K562 (cell line): ENCODE results near the gene OR6S1. TPM values are rescaled to one million over a fixed set of nuclear protein-coding genes. Genes with fewer than 3 reads are reported as not detected.

Experiments
- CEBPB ChIP-seq: fragments of 450-650 bp; IDR thresholded peaks from 2 replicates; pipeline ENCODE4 v1.6.1; 2016; ENCODE audit warnings: missing genetic modification characterization, missing compliant biosample characterization
- CREB3L1 ChIP-seq: fragments of 450-650 bp; IDR thresholded peaks from 2 replicates; pipeline ENCODE4 v1.6.1; 2014; ENCODE audit warnings: low read depth, mild to moderate bottlenecking, moderate library complexity, borderline replicate concordance
- CXXC5 ChIP-seq: fragments of 250-450 bp; sonication (Bioruptor Pico); IDR thresholded peaks from 2 replicates; pipeline ENCODE4 v1.8.0; 2022; ENCODE audit warnings: inconsistent platforms, mild to moderate bottlenecking, moderate library complexity
- EP300 ChIP-seq: IDR thresholded peaks from 2 replicates; pipeline ENCODE4 v1.6.1; 2012; ENCODE audit warnings: low read length, improper control_type of control experiment
- KDM2B ChIP-seq: fragments of 250-450 bp; sonication (Bioruptor Pico); IDR thresholded peaks from 2 replicates; pipeline ENCODE4 v1.8.0; 2021; ENCODE audit warnings: mild to moderate bottlenecking, moderate library complexity
- MECOM ChIP-seq: fragments of 250-450 bp; sonication (Bioruptor Pico); IDR thresholded peaks from 2 replicates; pipeline ENCODE4 v1.8.0; 2022; ENCODE audit warnings: inconsistent platforms
- MGA ChIP-seq: fragments of 450-650 bp; IDR thresholded peaks from 2 replicates; pipeline ENCODE4 v1.6.1; 2016; ENCODE audit warnings: mild to moderate bottlenecking, moderate library complexity
- POLR2AphosphoS2 ChIP-seq: IDR thresholded peaks from 2 replicates; pipeline ENCODE4 v1.6.1; 2012; ENCODE audit warnings: low read length, improper control_type of control experiment
- TARDBP ChIP-seq: fragments of 450-650 bp; IDR thresholded peaks from 2 replicates; pipeline ENCODE4 v1.6.1; 2016
- VEZF1 ChIP-seq: fragments of 200-800 bp; sonication (Bioruptor generic); IDR thresholded peaks from 2 replicates; pipeline ENCODE4 v1.6.1; 2017; ENCODE audit warnings: missing genetic modification characterization, missing compliant biosample characterization
- YY1 ChIP-seq, 3 experiments: IDR thresholded peaks; 2 replicates each; pipeline ENCODE4 v1.6.1; 2011; ENCODE audit warnings: low read length in 2 of 3, mild to moderate bottlenecking in 2 of 3, moderate library complexity in 2 of 3, borderline replicate concordance in 1 of 3, control low read depth in 1 of 3, low read depth in 1 of 3; ENCODE audit not compliant: insufficient read depth in 3 of 3, insufficient replicate concordance in 2 of 3, control insufficient read depth in 1 of 3, insufficient read length in 1 of 3; ENCODE audit errors: extremely low read depth in 1 of 3
- polyA plus RNA-seq, 8 experiments: library from polyadenylated mRNA; depleted of rRNA in 4 of 8; stranded (reverse) in 5 of 8; unstranded in 3 of 8; fragments of >200 nt; fragmentation: Nextera tagmentation in 2 of 8; fragmentation: Illumina TruSeq in 1 of 8; extraction: Ambion mirVana in 2 of 8; extraction: Trizol in 1 of 8; gene quantifications; 2 replicates each; pipeline versions ENCODE4 v1.2.1 to v1.2.3, GENCODE V29; 2011 to 2014; ENCODE audit warnings: inconsistent platforms in 1 of 8, missing spikeins in 1 of 8
- total RNA-seq, 7 experiments: library from RNA; depleted of rRNA in 6 of 7; stranded (reverse); fragments of >200 nt in 6 of 7; fragmentation: Illumina TruSeq in 2 of 7; extraction: Trizol in 2 of 7; gene quantifications; 2 replicates each; pipeline versions ENCODE4 v1.2.1 to v1.2.3, GENCODE V29; 2011 to 2021; ENCODE audit warnings: low replicate concordance in 1 of 7

The OR6S1 gene
- total and polyA plus RNA-seq, 9 of the 15 experiments (the other 6 are each of a cell fraction or from before 2014, with no cell fraction given) = not detected

GRCh38 chr14:20613094-20614037, 28.1 kb downstream of the OR6S1 start (continued):
- peak; percentile 54 for TF ChIP-seq MGA
- peak; percentile 42; the same call in 1 of the 2 replicates for TF ChIP-seq VEZF1
- no peak for TF ChIP-seq POLR2AphosphoS2
- peak in 2 of 3 experiments; percentile 10 to 21 for TF ChIP-seq YY1 (IDR thresholded peaks at IDR 0.05; ENCODE audit: borderline replicate concordance in 1 of 3, control insufficient read depth in 1 of 3, extremely low read depth in 1 of 3, insufficient read depth in 3 of 3, insufficient read length in 1 of 3, insufficient replicate concordance in 2 of 3, low read depth in 1 of 3, low read length in 2 of 3)
- peak; percentile 84 for TF ChIP-seq CEBPB (tag)
- peak; percentile 91 for TF ChIP-seq CXXC5
- no peak for TF ChIP-seq TARDBP
- TF ChIP-seq MECOM (CRISPR knock-in tag) = peak; percentile 25; the same call in 1 of the 2 replicates
- TF ChIP-seq KDM2B (CRISPR knock-in tag) = no peak
- TF ChIP-seq CREB3L1 = peak; percentile 52; the same call in 1 of the 2 replicates
- TF ChIP-seq EP300 = peak; percentile 28
